ENCODE results near the gene BDH2. TPM values are rescaled to one million over a fixed set of nuclear protein-coding genes. Genes with fewer than 3 reads are reported as not detected.

BDH2 gene
- total RNA-seq, 1 experiment from 2014 or later = 10.5 TPM

DNA sequence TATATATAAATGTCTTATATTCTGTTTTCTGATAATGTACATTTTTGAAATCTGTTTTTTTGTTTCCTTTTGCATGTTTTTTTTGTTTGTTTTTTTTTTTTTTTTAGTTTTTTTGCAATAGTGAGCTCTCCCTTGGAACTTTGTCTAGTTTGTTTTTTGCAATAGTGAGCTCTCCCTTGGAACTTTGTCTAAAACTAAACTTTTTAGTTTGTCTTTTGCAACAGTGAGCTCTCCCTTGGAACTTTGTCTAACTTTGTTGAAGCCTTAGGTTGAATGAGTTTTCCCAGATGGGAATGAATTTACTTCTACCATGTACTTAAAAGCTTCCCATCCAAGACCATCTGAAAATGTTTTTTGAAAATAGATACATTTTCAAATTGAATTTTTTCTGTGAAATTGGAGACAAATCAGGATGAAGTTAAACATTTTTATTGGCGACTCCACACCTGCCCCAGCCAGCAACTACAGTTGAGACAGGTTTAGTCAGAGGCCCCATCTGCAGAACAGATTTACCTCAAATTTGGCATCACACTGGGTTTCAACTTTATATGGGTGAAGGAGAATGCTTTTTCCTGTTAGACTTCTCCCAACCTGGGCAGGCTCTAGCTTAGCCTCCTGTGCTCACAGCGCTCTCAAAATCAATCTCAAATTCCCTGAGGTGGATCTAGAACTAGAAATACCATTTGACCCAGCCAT lies 39.0 kb downstream of the BDH2 start:
- H3K9me2 ChIP-seq (replicated peaks; ENCODE audit: low read length) = no peaks in the 10 kb centered on the region
- BruUV-seq (replicated peaks) = no TSS peak
- no peaks in the 10 kb centered on the region for H3K27me3 ChIP-seq (ENCODE audit: low read length)
- no peak overlapping the region for H2AFZ ChIP-seq (ENCODE audit: low read length)
- no peak overlapping the region for H3K4me2 ChIP-seq (ENCODE audit: low read length)
- H3F3A ChIP-seq (ENCODE audit: low read length, unreplicated experiment) = no peaks in the 10 kb centered on the region
- ATAC-seq = no peak
- no peaks in the 10 kb centered on the region for H3K36me3 ChIP-seq (ENCODE audit: low read depth, low read length)
- H3K27ac ChIP-seq (ENCODE audit: low read length) = no peak overlapping the region
- POLR2A ChIA-PET (ENCODE audit: unreplicated experiment) = no interaction called here
- CTCF ChIA-PET = no interaction called here
- intact Hi-C loops (cut with micrococcal nuclease) = no loop called here
- no peaks in the 10 kb centered on the region for H4K20me1 ChIP-seq (ENCODE audit: low read length)
- no peaks in the 10 kb centered on the region for H3K9me3 ChIP-seq (ENCODE audit: low read length)
- no peak for DNase-seq
- no peak overlapping the region for H3K9ac ChIP-seq (ENCODE audit: low read length)
- H3K79me2 ChIP-seq (ENCODE audit: low read length) = no peaks in the 10 kb centered on the region
- no peak overlapping the region for H3K4me3 ChIP-seq (ENCODE audit: low read length)
- H3K4me1 ChIP-seq (ENCODE audit: insufficient read depth, low read length) = no peaks in the 10 kb centered on the region
- no peak for TF ChIP-seq EZH2phosphoT487 (IDR thresholded peaks at IDR 0.05; ENCODE audit: borderline replicate concordance, low read length)
- TF ChIP-seq, protein P1, sequence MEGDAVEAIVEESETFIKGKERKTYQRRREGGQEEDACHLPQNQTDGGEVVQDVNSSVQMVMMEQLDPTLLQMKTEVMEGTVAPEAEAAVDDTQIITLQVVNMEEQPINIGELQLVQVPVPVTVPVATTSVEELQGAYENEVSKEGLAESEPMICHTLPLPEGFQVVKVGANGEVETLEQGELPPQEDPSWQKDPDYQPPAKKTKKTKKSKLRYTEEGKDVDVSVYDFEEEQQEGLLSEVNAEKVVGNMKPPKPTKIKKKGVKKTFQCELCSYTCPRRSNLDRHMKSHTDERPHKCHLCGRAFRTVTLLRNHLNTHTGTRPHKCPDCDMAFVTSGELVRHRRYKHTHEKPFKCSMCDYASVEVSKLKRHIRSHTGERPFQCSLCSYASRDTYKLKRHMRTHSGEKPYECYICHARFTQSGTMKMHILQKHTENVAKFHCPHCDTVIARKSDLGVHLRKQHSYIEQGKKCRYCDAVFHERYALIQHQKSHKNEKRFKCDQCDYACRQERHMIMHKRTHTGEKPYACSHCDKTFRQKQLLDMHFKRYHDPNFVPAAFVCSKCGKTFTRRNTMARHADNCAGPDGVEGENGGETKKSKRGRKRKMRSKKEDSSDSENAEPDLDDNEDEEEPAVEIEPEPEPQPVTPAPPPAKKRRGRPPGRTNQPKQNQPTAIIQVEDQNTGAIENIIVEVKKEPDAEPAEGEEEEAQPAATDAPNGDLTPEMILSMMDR (conservative IDR thresholded peaks at IDR 0.05; ENCODE audit: low read depth, low read length) = no peak
- no peak for TF ChIP-seq EZH2 (IDR thresholded peaks at IDR 0.05; ENCODE audit: low read length, unreplicated experiment)

DNA sequence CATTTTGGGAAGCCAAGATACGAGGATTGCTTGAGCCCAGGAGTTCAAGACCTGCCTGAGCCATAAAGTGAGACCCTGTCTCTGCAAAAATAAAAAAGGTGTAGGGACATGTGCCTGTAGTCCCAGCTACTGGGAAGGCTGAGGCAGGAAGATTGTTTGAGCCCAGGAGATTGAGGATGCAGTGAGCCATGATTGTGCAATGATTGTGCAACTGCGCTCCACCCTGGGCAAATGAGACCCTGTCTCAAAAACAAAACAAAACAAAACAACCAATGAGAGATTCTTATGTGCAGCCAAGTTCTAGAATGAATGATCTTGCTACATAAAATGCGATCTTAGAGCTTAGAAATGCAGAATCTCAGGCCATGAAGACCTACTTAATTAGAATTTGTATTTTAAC lies 45.6 kb downstream of the BDH2 start:
- no peak overlapping the region for H3K9ac ChIP-seq (ENCODE audit: low read length)
- no peak overlapping the region for H3K27ac ChIP-seq (ENCODE audit: low read length)
- DNase-seq = no peak
- no peak overlapping the region for H3K4me3 ChIP-seq (ENCODE audit: low read length)
- H3K4me2 ChIP-seq (ENCODE audit: low read length) = no peak overlapping the region
- ChIA-PET CTCF (no interaction called here), POLR2A (ENCODE audit: unreplicated experiment) (no interaction called here)
- H3K9me3 ChIP-seq (ENCODE audit: low read length) = no peaks in the 10 kb centered on the region
- no peaks in the 10 kb centered on the region for H3K79me2 ChIP-seq (ENCODE audit: low read length)
- no peaks in the 10 kb centered on the region for H3K4me1 ChIP-seq (ENCODE audit: insufficient read depth, low read length)
- H2AFZ ChIP-seq (ENCODE audit: low read length) = no peak overlapping the region
- BruUV-seq (replicated peaks) = no TSS peak
- TF ChIP-seq EZH2 (IDR thresholded peaks at IDR 0.05; ENCODE audit: low read length, unreplicated experiment) = no peak
- TF ChIP-seq, protein P1 (conservative IDR thresholded peaks at IDR 0.05; ENCODE audit: low read depth, low read length) = no peak
- no peak for TF ChIP-seq EZH2phosphoT487 (IDR thresholded peaks at IDR 0.05; ENCODE audit: borderline replicate concordance, low read length)
- H4K20me1 ChIP-seq (ENCODE audit: low read length) = no peaks in the 10 kb centered on the region
- no peaks in the 10 kb centered on the region for H3F3A ChIP-seq (ENCODE audit: low read length, unreplicated experiment)
- no peaks in the 10 kb centered on the region for H3K36me3 ChIP-seq (ENCODE audit: low read depth, low read length)
- no peaks in the 10 kb centered on the region for H3K27me3 ChIP-seq (ENCODE audit: low read length)
- no peaks in the 10 kb centered on the region for H3K9me2 ChIP-seq (replicated peaks; ENCODE audit: low read length)
- intact Hi-C loops (cut with micrococcal nuclease) = no loop called here
- ATAC-seq = no peak

DNA sequence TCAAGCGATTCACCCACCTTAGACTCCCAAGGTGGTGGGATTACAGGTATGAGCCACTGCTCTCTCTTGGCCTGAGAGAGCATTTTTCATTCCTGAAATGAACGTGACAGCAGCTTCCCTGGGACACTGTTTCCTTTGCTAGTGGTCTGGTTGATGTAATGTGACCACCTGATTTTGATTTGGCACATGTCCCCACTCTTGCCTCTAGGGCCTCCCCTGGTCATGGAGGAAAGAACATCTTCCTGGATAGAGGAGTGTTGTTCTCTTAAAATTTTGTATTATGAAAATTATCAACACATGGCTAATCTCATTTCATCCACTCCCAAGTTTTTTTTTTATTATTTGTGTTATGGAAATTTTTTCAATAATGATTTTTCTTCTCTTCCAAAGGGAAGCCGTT lies 46.9 kb downstream of the BDH2 start:
- Histone ChIP-seq H4K20me1 (ENCODE audit: low read length) (no peaks in the 10 kb centered on the region), H3K79me2 (ENCODE audit: low read length) (no peaks in the 10 kb centered on the region), H3K4me1 (ENCODE audit: insufficient read depth, low read length) (no peaks in the 10 kb centered on the region), H2AFZ (ENCODE audit: low read length) (no peak overlapping the region), H3K4me3 (ENCODE audit: low read length) (no peak overlapping the region), H3K27me3 (ENCODE audit: low read length) (no peaks in the 10 kb centered on the region), H3K4me2 (ENCODE audit: low read length) (no peak overlapping the region), H3K27ac (ENCODE audit: low read length) (no peak overlapping the region), H3K9me3 (ENCODE audit: low read length) (no peaks in the 10 kb centered on the region), H3K9ac (ENCODE audit: low read length) (no peak overlapping the region), H3F3A (ENCODE audit: low read length, unreplicated experiment) (no peaks in the 10 kb centered on the region), H3K36me3 (ENCODE audit: low read depth, low read length) (no peaks in the 10 kb centered on the region), H3K9me2 (replicated peaks; ENCODE audit: low read length) (no peaks in the 10 kb centered on the region)
- ATAC-seq (no peak), DNase-seq (no peak)
- intact Hi-C loops (cut with micrococcal nuclease) = no loop called here
- BruUV-seq (replicated peaks) = no TSS peak
- no peak for TF ChIP-seq EZH2 (IDR thresholded peaks at IDR 0.05; ENCODE audit: low read length, unreplicated experiment)
- POLR2A ChIA-PET (ENCODE audit: unreplicated experiment) = no interaction called here
- CTCF ChIA-PET = no interaction called here
